Measurements from ENCODE around the gene CLCN4.

CLCN4 gene

DNA sequence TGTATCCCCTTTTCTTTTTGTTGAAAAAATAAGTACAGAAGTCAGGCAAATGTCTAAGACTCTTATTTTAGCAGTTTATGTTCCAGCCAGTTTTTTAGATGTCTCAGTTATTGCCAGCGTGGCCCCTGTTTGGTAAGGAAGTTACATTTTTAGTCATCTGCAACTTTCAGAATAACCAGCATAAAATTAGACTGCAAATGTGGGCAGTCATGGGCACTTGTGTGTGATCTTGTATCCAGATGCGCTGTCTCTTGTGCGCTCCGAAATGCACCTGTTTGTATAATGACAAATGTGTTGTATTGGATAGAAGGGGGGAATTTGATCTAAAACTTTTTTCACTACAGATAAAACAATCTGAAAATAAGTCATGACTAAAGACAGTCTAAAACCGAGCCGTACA is 44.3 kb upstream of the CLCN4 start:
- Histone ChIP-seq H3K4me3 (peak overlapping the region in 1 of 10 experiments; percentile 17; a peak in 2 of 20 replicates), H3K4me2 (peak overlapping the region; percentile 78 to 92 (median 88)), H4K20me1 (no peaks in the 10 kb centered on the region; a peak in 1 of 22 replicates), H3K4me1 (peaks cover 75 to 96% (median 84%) of the 10 kb centered on the region in 10 experiments), H3K9me3 (replicated peaks in 1 of 11) (peaks cover 0 to 4% (median 0%) of the 10 kb centered on the region in 11 experiments; a peak in 1 of 22 replicates), H3K27me3 (peaks cover 0 to 11% (median 0%) of the 10 kb centered on the region in 11 experiments; a peak in 2 of 22 replicates), H3K27ac (peak overlapping the region in 10 of 11 experiments; percentile 28 to 80 (median 68); a peak in 15 of 22 replicates), H3K9ac (peak overlapping the region in 7 of 11 experiments; percentile 6 to 64 (median 40); a peak in 8 of 22 replicates), H3K36me3 (peaks cover 0 to 9% (median 7%) of the 10 kb centered on the region in 11 experiments; a peak in 5 of 22 replicates)
- no peak for TF ChIP-seq Cebpa-rat (IDR thresholded peaks at IDR 0.05)

- Histone ChIP-seq H3K9ac (no peak overlapping the region), H3K9me3 (replicated peaks in 1 of 11) (peaks cover 0 to 7% (median 0%) of the 10 kb centered on the region in 11 experiments; a peak in 1 of 22 replicates), H3K4me3 (no peak overlapping the region), H3K27ac (no peak overlapping the region; a peak in 1 of 22 replicates), H3K36me3 (peaks cover 0 to 10% (median 7%) of the 10 kb centered on the region in 11 experiments; a peak in 5 of 22 replicates), H3K4me2 (peak overlapping the region; percentile 0 to 79 (median 35); a peak in 18 of 22 replicates), H4K20me1 (no peaks in the 10 kb centered on the region; a peak in 1 of 22 replicates), H3K4me1 (peaks cover 72 to 93% (median 83%) of the 10 kb centered on the region in 10 experiments), H3K27me3 (peaks cover 0 to 11% (median 0%) of the 10 kb centered on the region in 11 experiments; a peak in 2 of 22 replicates)
- no peak for TF ChIP-seq Cebpa-rat (IDR thresholded peaks at IDR 0.05)
These were observed 41.7 kb upstream of the CLCN4 start for GRCh38 chrX:10115082-10115481.

- Histone ChIP-seq H3K4me3 (peak overlapping the region in 1 of 10 experiments; percentile 8; a peak in 1 of 20 replicates), H4K20me1 (peaks cover 0 to 15% (median 4%) of the 10 kb centered on the region in 11 experiments; a peak in 8 of 22 replicates), H3K9ac (peak overlapping the region in 10 of 11 experiments; percentile 17 to 50 (median 37); a peak in 11 of 22 replicates), H3K4me2 (peak overlapping the region; percentile 59 to 87 (median 79)), H3K4me1 (peaks cover 72 to 93% (median 83%) of the 10 kb centered on the region in 10 experiments), H3K9me3 (replicated peaks in 1 of 11) (peaks cover 0 to 7% (median 0%) of the 10 kb centered on the region in 11 experiments; a peak in 1 of 22 replicates), H3K27me3 (peaks cover 0 to 6% (median under 1%) of the 10 kb centered on the region in 11 experiments; a peak in 13 of 22 replicates), H3K36me3 (peaks cover 0 to 10% (median 7%) of the 10 kb centered on the region in 11 experiments; a peak in 5 of 22 replicates), H3K27ac (peak overlapping the region in 10 of 11 experiments; percentile 15 to 67 (median 46); a peak in 18 of 22 replicates)
- TF ChIP-seq Cebpa-rat (IDR thresholded peaks at IDR 0.05) = no peak
These were observed 39.5 kb upstream of the CLCN4 start for GRCh38 chrX:10117301-10117700.

DNA sequence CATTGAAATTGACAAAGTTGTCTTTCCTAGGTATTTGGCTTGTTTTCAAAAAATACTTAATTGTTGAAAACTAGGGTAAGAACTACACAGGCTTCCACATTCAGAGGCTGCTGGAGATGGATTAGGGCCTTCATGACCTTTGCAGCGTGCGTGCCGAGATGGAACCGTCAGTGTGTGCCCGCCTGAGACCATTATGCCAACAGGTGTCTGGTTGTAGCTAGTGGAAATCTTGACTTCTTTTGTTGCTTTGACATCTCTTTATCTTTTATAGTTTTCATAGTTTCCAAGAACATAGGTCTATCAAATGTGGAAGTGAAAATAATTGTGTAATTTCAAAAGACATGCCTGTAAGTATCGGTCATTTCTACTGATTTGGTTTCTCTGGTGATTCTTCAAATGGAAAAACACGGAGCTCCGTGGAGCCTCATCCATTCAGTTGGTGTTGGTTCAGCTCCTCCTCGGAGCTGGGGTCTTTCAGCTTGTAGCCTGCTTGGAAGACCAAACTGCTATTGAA is 38.9 kb upstream of the CLCN4 start:
- peaks cover 0 to 7% (median 0%) of the 10 kb centered on the region in 11 experiments; a peak in 1 of 22 replicates for H3K9me3 ChIP-seq (replicated peaks in 1 of 11)
- H3K27me3 ChIP-seq = peaks cover 5 to 12% (median 7%) of the 10 kb centered on the region in 11 experiments; a peak in 19 of 22 replicates
- peak overlapping the region; percentile 59 to 87 (median 79) for H3K4me2 ChIP-seq
- peaks cover 0 to 10% (median 7%) of the 10 kb centered on the region in 11 experiments; a peak in 5 of 22 replicates for H3K36me3 ChIP-seq
- peak in 1 of 11 experiments; percentile 30; a peak in 1 of 22 replicates for TF ChIP-seq Cebpa-rat (IDR thresholded peaks at IDR 0.05)
- H3K4me3 ChIP-seq = no peak overlapping the region
- peak overlapping the region in 9 of 11 experiments; percentile 17 to 67 (median 53); a peak in 13 of 22 replicates for H3K27ac ChIP-seq
- H4K20me1 ChIP-seq = peaks cover 0 to 19% (median 4%) of the 10 kb centered on the region in 11 experiments; a peak in 8 of 22 replicates
- H3K4me1 ChIP-seq = peaks cover 72 to 93% (median 83%) of the 10 kb centered on the region in 10 experiments
- H3K9ac ChIP-seq = peak overlapping the region in 7 of 11 experiments; percentile 17 to 50 (median 41); a peak in 7 of 22 replicates

DNA sequence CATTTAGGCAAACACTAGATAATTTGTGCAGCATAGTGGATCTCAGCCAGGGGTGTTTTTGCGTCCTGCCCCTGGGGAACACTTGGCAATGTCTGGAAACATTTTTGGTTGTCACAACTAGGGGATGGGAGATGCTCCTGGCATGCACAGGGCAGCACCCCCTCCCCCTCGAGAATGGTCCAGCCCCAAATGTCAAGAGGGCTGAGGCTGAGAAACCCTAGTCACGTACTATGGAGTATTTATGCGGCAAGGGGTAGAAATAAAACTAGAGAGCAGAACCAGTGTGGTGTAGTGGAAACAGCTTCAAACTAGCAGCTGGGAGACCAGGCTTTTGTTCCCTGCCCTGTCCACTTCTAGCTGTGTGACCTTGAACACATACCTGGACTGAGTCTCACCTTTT is 38.2 kb upstream of the CLCN4 start:
- Histone ChIP-seq H3K4me3 (no peak overlapping the region), H3K9me3 (replicated peaks in 1 of 11) (peaks cover 0 to 7% (median 0%) of the 10 kb centered on the region in 11 experiments; a peak in 1 of 22 replicates), H4K20me1 (peaks cover 0 to 19% (median 4%) of the 10 kb centered on the region in 11 experiments; a peak in 8 of 22 replicates), H3K4me2 (peak overlapping the region; percentile 59 to 87 (median 79)), H3K36me3 (peaks cover 0 to 10% (median 7%) of the 10 kb centered on the region in 11 experiments; a peak in 5 of 22 replicates), H3K9ac (peak overlapping the region in 2 of 11 experiments; percentile 31 to 39; a peak in 3 of 22 replicates), H3K4me1 (peaks cover 72 to 93% (median 82%) of the 10 kb centered on the region in 10 experiments), H3K27me3 (peaks cover 9 to 17% (median 12%) of the 10 kb centered on the region in 11 experiments; a peak in 19 of 22 replicates), H3K27ac (peak overlapping the region in 7 of 11 experiments; percentile 17 to 67 (median 41); a peak in 8 of 22 replicates)
- no peak for TF ChIP-seq Cebpa-rat (IDR thresholded peaks at IDR 0.05)

- Histone ChIP-seq H3K27ac (peak overlapping the region in 9 of 11 experiments; percentile 63 to 89 (median 81); a peak in 19 of 22 replicates), H3K9me3 (replicated peaks in 1 of 11) (peaks cover 0 to 7% (median 0%) of the 10 kb centered on the region in 11 experiments; a peak in 3 of 22 replicates), H3K36me3 (peaks cover 0 to 16% (median 7%) of the 10 kb centered on the region in 11 experiments; a peak in 10 of 22 replicates), H4K20me1 (peaks cover 0 to 26% (median 4%) of the 10 kb centered on the region in 11 experiments; a peak in 8 of 22 replicates), H3K4me1 (peaks cover 75 to 93% (median 86%) of the 10 kb centered on the region in 10 experiments), H3K4me3 (no peak overlapping the region), H3K4me2 (peak overlapping the region; percentile 78 to 96 (median 91)), H3K9ac (peak overlapping the region in 2 of 11 experiments; percentile 24 to 31; a peak in 3 of 22 replicates), H3K27me3 (peaks cover 10 to 26% (median 19%) of the 10 kb centered on the region in 11 experiments; a peak in 21 of 22 replicates)
- no peak for TF ChIP-seq Cebpa-rat (IDR thresholded peaks at IDR 0.05)
These were observed 37.3 kb upstream of the CLCN4 start for GRCh38 chrX:10119399-10119990.

GRCh38 chrX:10120331-10120730 is 36.4 kb upstream of the CLCN4 start:
- no peak for TF ChIP-seq Cebpa-rat (IDR thresholded peaks at IDR 0.05)
- Histone ChIP-seq H3K4me1 (peaks cover 66 to 93% (median 86%) of the 10 kb centered on the region in 10 experiments), H3K4me3 (no peak overlapping the region), H3K27ac (peak overlapping the region in 10 of 11 experiments; percentile 61 to 89 (median 80); a peak in 19 of 22 replicates), H3K36me3 (peaks cover 0 to 24% (median 10%) of the 10 kb centered on the region in 11 experiments; a peak in 11 of 22 replicates), H3K4me2 (peak overlapping the region; percentile 78 to 96 (median 91)), H3K9me3 (replicated peaks in 1 of 11) (peaks cover 0 to 10% (median 0%) of the 10 kb centered on the region in 11 experiments; a peak in 3 of 22 replicates), H3K27me3 (peaks cover 10 to 35% (median 20%) of the 10 kb centered on the region in 11 experiments; a peak in 21 of 22 replicates), H4K20me1 (peaks cover 0 to 34% (median 6%) of the 10 kb centered on the region in 11 experiments; a peak in 8 of 22 replicates), H3K9ac (peak overlapping the region in 8 of 11 experiments; percentile 52 to 77 (median 69); a peak in 13 of 22 replicates)

Measured in BLaER1 treated with 17β-estradiol and CSF1 and Interleukin-3, amounts not matched to agents 10 nM and 100 nM (cell line).